Common myeloid progenitor, CD34-positive (primary cell): ENCODE measurements around the gene SYPL2.
"Not testable (repeated sequence)": the region's sequence is repeated elsewhere in the genome, so short reads cannot be mapped to it uniquely, and the experiment has no call there.

ENCODE experiments used
- CTCF ChIA-PET: fragments of 350-600 bp; sonication (Branson Sonifier 250); formaldehyde crosslinking; loops from one replicate; lab custom pipeline; 2021; ENCODE audit warnings: antibody characterized with exemption; lab: Charles Lee
- POLR2A ChIA-PET: fragments of 350-600 bp; sonication (Branson Sonifier 250); formaldehyde crosslinking; loops from one replicate; lab custom pipeline; 2021; ENCODE audit warnings: antibody characterized with exemption; lab: Charles Lee
- DNase-seq, 3 donors: peaks; one replicate each; pipeline versions ENCODE4 v3.0.0 to v3.0.0-alpha.2; 2013
- H3K27ac ChIP-seq, 2 experiments: 1 replicate in 1 of 2; 2 replicates in 1 of 2; pipeline ENCODE4 v1.7.0; 2013; ENCODE audit warnings: inconsistent platforms in 2 of 2, low read length in 2 of 2, mild to moderate bottlenecking in 2 of 2, low read depth in 1 of 2, moderate library complexity in 1 of 2; ENCODE audit not compliant: severe bottlenecking in 2 of 2, insufficient read depth in 1 of 2, poor library complexity in 1 of 2
- H3K27me3 ChIP-seq, 5 experiments: replicated peaks in 2 of 5; 1 replicate in 3 of 5; 2 replicates in 2 of 5; pipeline versions ENCODE4 v1.6.1 to v1.7.0; 2013; ENCODE audit warnings: low read length in 4 of 5, mild to moderate bottlenecking in 2 of 5, moderate library complexity in 2 of 5, inconsistent platforms in 1 of 5; ENCODE audit not compliant: insufficient read depth in 5 of 5, control insufficient read depth in 4 of 5
- H3K36me3 ChIP-seq, 4 experiments: 1 replicate in 2 of 4; 2 replicates in 2 of 4; pipeline versions ENCODE4 v1.6.1 to v1.7.0; 2013; ENCODE audit warnings: low read length in 3 of 4, control low read depth in 1 of 4, mild to moderate bottlenecking in 1 of 4; ENCODE audit not compliant: control insufficient read depth in 4 of 4, insufficient read depth in 4 of 4
- H3K4me1 ChIP-seq, 4 experiments: 1 replicate in 3 of 4; 2 replicates in 1 of 4; pipeline versions ENCODE4 v1.6.1 to v1.7.1; 2013; ENCODE audit warnings: low read length in 3 of 4, mild to moderate bottlenecking in 3 of 4, control low read depth in 1 of 4, inconsistent platforms in 1 of 4, moderate library complexity in 1 of 4; ENCODE audit not compliant: control insufficient read depth in 4 of 4, insufficient read depth in 4 of 4; ENCODE audit errors: control extremely low read depth in 1 of 4
- H3K4me3 ChIP-seq, 7 experiments: 1 replicate in 4 of 7; 2 replicates in 3 of 7; pipeline versions ENCODE4 v1.5.1 to v1.7.0; 2013; ENCODE audit warnings: mild to moderate bottlenecking in 7 of 7, low read length in 6 of 7, moderate library complexity in 6 of 7, inconsistent platforms in 2 of 7, low read depth in 2 of 7, control low read depth in 1 of 7; ENCODE audit not compliant: insufficient read depth in 4 of 7, control insufficient read depth in 1 of 7; ENCODE audit errors: extremely low read depth in 1 of 7
- H3K9me3 ChIP-seq, 5 experiments: 1 replicate in 4 of 5; 2 replicates in 1 of 5; pipeline versions ENCODE4 v1.6.1 to v1.7.1; 2013; ENCODE audit warnings: low read length in 4 of 5, mild to moderate bottlenecking in 2 of 5, inconsistent platforms in 1 of 5, low read depth in 1 of 5, moderate library complexity in 1 of 5; ENCODE audit not compliant: control insufficient read depth in 4 of 5, insufficient read depth in 2 of 5; ENCODE audit errors: control extremely low read depth in 1 of 5
- WGBS: methylation state at CpG from one replicate; pipeline ENCODE4 v1.1.5; 2013; ENCODE audit not compliant: insufficient coverage; 5-methylcytosine and 5-hydroxymethylcytosine counted together

Gene SYPL2

GRCh38 chr1:109468903-109469302 is 2.6 kb downstream of the SYPL2 start:
- DNase-seq, result no peak
- Histone ChIP-seq H3K4me1 (peaks cover 0 to 15% (median 14%) of the 10 kb centered on the region in 4 experiments), H3K27ac (no peak overlapping the region), H3K4me3 (no peak overlapping the region), H3K27me3 (peaks cover 28 to 90% (median 32%) of the 10 kb centered on the region in 5 experiments), H3K36me3 (no peaks in the 10 kb centered on the region), H3K9me3 (no peaks in the 10 kb centered on the region)
- ChIA-PET POLR2A (interaction anchor here (1.1 kb wide), 1 partner anchor 22 kb away, joined by 4 read pairs; no protein-coding TSS in a partner anchor), CTCF (interaction anchor here (0.9 to 1.3 kb wide), 2 partner anchors 22 to 61 kb away, joined by 3 read pairs; no protein-coding TSS in a partner anchor)
- WGBS, result 13% methylated on average over 2 of the region's 2 CpGs

GRCh38 chr1:109470245-109470644 is 3.9 kb downstream of the SYPL2 start:
- peaks cover 21 to 79% (median 30%) of the 10 kb centered on the region in 5 experiments for H3K27me3 ChIP-seq
- DNase-seq, result no peak
- CTCF ChIA-PET, result interaction anchor here (1.3 kb wide), 1 partner anchor 20 kb away, joined by 3 read pairs; no protein-coding TSS in a partner anchor
- H3K4me1 ChIP-seq, result peaks cover 0 to 15% (median 14%) of the 10 kb centered on the region in 4 experiments
- H3K36me3 ChIP-seq, result no peaks in the 10 kb centered on the region
- WGBS, result 88% methylated on average over 5 of the region's 6 CpGs
- no peaks in the 10 kb centered on the region for H3K9me3 ChIP-seq
- no peak overlapping the region for H3K27ac ChIP-seq
- POLR2A ChIA-PET, result no interaction called here
- no peak overlapping the region for H3K4me3 ChIP-seq

- no peaks in the 10 kb centered on the region for H3K9me3 ChIP-seq
- DNase-seq, result no peak
- peaks cover 15 to 59% (median 31%) of the 10 kb centered on the region in 5 experiments for H3K27me3 ChIP-seq
- peaks cover 0 to 2% (median under 1%) of the 10 kb centered on the region in 4 experiments for H3K4me1 ChIP-seq
- H3K36me3 ChIP-seq, result no peaks in the 10 kb centered on the region
- WGBS, result 94% methylated on average over 2 of the region's 3 CpGs
- H3K4me3 ChIP-seq, result no peak overlapping the region
- POLR2A ChIA-PET, result no interaction called here
- no peak overlapping the region for H3K27ac ChIP-seq
- CTCF ChIA-PET, result interaction anchor here (1.0 to 1.6 kb wide), 3 partner anchors 11 to 48 kb away, joined by 3 to 4 read pairs (median 3); partner anchors contain the start of gene ATXN7L2
Observed at GRCh38 chr1:109472779-109473178, 6.4 kb downstream of the SYPL2 start.

- H3K27me3 ChIP-seq, result peaks cover 9 to 53% (median 25%) of the 10 kb centered on the region in 5 experiments
- H3K9me3 ChIP-seq, H3K27ac ChIP-seq, H3K36me3 ChIP-seq, H3K4me1 ChIP-seq, POLR2A ChIA-PET, DNase-seq, H3K4me3 ChIP-seq: not testable (repeated sequence)
- 96% methylated on average over 4 of the region's 12 CpGs for WGBS
- CTCF ChIA-PET, result interaction anchor here (1.0 to 1.6 kb wide), 3 partner anchors 22 to 59 kb away, joined by 3 to 7 read pairs (median 4); no protein-coding TSS in a partner anchor
Observed at GRCh38 chr1:109473284-109474057, 7.1 kb downstream of the SYPL2 start.

GRCh38 chr1:109474697-109475096 is 8.4 kb downstream of the SYPL2 start:
- Histone ChIP-seq H3K9me3 (no peaks in the 10 kb centered on the region), H3K36me3 (no peaks in the 10 kb centered on the region), H3K4me1 (peaks cover 0 to 9% (median 6%) of the 10 kb centered on the region in 4 experiments), H3K27ac (no peak overlapping the region), H3K4me3 (no peak overlapping the region), H3K27me3 (peaks cover 10 to 47% (median 21%) of the 10 kb centered on the region in 5 experiments)
- ChIA-PET CTCF (interaction anchor here (0.5 to 1.3 kb wide), 2 partner anchors 58 to 1711 kb away, joined by 4 to 7 read pairs; no protein-coding TSS in a partner anchor), POLR2A (interaction anchor here (0.5 kb wide), 1 partner anchor 190 kb away, joined by 3 read pairs; no protein-coding TSS in a partner anchor)
- DNase-seq, result peak in 2 of 3 donors; percentile 44 to 50
- WGBS, result 60% methylated on average over 1 of the region's 1 CpG

- Histone ChIP-seq H3K4me3 (no peak overlapping the region), H3K4me1 (peaks cover 0 to 9% (median 6%) of the 10 kb centered on the region in 4 experiments), H3K27ac (no peak overlapping the region), H3K36me3 (no peaks in the 10 kb centered on the region), H3K9me3 (no peaks in the 10 kb centered on the region), H3K27me3 (peaks cover 5 to 44% (median 20%) of the 10 kb centered on the region in 5 experiments)
- DNase-seq, result no peak
- 84% methylated on average over 9 of the region's 9 CpGs for WGBS
- ChIA-PET POLR2A (interaction anchor here (0.5 kb wide), 1 partner anchor 191 kb away, joined by 3 read pairs; no protein-coding TSS in a partner anchor), CTCF (interaction anchor here (0.5 kb wide), 1 partner anchor 1711 kb away, joined by 4 read pairs; no protein-coding TSS in a partner anchor)
Observed at GRCh38 chr1:109475261-109475660, 8.9 kb downstream of the SYPL2 start.
